ELR (cell line): ENCODE results near the gene DALRD3.
A peak's percentile ranks its signal among the peaks of the same experiment; 100 is the strongest.
"Not testable (repeated sequence)": the region's sequence is repeated elsewhere in the genome, so short reads cannot be mapped to it uniquely, and the experiment has no call there.

ENCODE experiments used
- DNase-seq: peaks from one replicate; pipeline ENCODE4 v3.0.0-alpha.2; 2015; ENCODE audit warnings: low read depth

The DALRD3 gene

DNA sequence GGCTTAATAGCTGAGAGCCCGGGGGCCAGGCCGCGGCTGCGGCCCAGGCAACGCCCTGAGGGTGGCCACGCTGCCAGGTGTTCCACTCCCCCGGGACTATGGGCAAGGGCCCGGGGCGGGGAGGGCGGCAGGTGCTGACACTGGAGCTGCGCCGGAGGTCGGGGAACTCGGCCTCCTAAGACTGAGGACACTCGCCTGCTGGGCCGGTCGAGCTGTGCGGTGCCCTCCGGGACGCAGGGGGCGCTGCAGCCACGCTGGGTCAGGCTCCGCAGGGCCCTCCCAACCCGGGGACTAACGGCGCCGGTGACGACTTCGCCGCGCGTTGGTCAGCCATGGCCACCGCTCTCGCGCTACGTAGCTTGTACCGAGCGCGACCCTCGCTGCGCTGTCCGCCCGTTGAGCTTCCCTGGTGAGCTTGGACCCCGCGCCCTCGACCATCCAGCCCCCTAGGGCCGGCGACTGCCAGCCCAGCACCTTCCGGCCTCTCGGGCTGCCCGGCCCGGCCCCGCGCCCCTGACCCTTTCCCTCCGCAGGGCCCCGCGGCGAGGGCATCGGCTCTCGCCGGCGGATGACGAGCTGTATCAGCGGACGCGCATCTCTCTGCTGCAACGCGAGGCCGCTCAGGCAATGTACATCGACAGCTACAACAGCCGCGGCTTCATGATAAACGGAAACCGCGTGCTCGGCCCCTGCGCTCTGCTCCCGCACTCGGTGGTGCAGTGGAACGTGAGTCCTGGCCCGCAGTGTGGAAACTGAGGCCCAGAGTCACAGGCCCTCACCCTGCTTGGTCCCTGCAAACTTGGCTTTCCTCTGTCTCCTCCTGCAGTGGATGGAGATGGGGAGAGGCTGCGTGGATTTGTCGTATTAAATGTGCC lies 3.7 kb upstream of the DALRD3 start, which contains the start of gene NDUFAF3:
NDUFAF3 (plus strand) TSS at position 309 of the 875 bp plus-strand sequence; CDS start at position 333, 24 bp downstream.
- DNase-seq = peak; percentile 92

DNA sequence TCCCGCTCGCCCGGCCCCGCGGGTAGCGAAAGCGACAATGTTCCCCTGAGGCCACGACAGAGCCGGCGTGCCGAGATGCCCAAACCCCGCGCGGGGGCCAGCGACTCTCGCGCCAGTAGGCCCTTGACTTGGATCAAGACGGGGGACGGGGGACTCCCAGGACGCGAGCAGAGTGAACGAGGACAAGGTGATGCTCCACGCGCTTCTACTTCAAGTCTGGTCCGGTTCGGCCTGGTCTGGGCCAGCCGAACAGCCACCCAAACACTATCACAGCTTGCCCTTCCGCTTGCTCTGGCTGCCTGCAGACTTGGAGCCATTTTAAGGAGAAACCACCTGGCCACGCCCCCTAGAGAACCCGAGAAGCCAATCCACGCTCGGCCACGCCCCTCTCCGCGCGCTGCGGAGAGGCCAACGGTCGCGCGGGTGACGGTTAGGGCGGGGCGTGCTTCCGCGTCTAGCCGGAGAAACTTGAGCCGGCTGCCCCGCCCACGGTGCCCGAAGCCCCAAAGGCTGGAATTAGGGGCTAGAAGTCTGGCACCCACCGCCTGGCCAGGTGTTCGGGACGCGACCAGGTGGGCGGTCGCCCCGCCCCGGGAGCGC lies 2.9 kb upstream of the DALRD3 start:
- peak; percentile 98 for DNase-seq

DNA sequence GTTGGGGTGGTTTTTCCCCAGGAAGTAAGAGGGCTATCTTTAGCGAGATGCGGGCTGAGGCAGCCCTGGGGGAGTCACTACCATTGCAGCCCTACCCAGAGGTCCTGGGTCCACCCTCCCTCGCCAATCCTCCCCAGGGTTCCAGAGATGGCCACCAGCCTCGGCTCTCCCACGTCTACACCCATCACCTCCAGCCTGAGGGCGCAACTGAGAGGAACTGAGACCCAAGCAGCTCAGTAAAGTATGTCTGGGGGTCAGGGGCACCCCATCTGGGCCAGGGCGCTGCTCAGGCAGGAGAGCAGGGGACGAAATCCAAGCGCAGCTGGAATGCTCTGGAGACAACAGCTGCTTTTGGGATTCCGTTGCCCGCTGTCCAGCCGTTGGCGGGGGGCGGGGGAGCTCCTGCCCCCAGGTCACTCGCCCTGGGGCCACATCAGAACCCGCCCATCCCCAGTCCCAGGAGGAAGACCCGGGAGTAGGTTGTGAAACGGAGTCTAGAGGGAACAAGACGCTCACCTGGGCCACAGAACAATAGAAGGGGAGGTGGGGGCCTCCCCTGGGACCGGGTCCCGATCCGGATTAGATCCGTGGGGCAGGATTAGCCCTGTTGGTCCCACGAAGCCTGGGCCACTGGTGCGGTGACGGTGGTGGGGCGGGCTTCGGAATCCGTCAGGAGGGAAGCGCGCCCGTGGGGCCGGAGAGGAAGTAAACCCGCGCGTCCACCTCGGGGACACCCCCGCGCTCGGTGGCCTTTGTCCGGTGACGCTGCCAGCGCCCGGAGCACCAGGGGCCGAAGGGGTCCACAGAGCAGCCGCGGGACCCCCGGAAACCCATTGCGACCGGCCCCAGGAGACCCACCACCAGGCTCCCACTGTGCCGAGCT lies 2.2 kb upstream of the DALRD3 start:
- peak; percentile 40 for DNase-seq

DNA sequence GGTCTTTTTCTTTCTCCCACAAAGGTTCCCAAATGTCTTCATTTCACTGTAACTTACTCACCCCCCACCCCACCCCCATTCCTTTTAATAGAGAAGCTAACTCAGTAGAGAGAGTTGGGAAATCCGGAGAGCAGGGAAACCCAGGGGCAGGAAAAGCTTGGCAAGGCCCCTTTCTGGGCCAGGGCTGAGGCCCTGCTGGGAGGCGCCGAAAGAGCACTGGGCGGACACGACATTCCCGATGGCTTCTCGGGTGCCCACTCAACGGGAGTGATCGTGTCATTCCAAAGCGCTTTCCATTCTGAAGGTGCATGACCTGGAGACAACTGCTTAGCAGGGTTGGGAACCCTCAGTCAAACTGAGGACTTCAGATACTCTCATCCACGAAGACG lies 1.6 kb upstream of the DALRD3 start:
- no peak for DNase-seq

DNA sequence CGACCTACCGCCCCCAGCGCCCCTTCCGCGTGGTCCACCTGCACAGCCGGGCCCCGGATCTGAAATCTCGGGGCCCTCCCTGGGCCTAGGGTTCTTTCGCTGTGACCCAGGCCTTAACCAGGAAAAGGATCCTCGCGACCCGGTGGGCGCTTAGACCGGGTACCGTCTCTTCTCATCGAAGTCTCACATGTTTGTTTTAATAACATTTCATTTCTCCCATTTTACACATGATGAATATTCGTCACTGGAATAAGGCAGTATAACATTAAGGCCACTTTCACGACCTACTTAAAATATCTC lies 277 bp upstream of the DALRD3 start:
- DNase-seq = peak; percentile 28

DNA sequence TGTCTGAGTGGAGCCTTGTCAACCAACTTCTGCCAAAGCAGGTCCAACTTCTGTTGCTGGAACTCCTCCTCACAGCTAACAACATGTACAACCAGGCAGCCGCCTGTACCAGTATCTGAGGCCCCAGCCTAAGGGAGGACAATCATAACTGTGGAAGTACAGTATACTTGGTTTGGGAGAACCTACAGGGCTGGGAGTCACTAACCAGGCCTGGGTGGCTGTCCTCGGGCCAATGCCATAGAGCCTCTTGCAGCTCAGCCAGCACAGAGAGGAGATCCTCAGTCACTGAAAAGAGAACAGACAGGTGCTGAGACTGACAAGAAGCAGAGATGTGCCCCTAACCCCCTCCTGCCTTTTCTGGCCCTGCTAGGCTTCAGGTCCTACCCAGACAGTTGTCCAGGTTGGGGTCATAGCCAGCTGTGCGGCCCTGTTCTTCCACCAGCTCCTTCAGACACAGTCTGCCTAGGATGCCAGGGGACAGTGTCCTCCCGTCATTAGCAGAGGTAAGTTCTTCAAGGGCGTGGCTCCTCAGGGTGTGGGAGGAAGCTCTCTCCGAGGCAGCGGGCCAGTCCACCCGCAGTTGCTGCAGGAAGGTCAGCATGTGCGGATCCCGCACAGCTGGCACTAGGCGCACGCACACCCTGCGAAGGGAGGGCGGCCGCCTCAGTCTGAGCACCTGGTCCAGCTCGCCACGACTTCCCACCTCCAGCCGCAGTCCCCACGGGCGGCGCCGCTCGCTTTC lies 980 bp downstream of the DALRD3 start:
- peak; percentile 28 for DNase-seq

DNA sequence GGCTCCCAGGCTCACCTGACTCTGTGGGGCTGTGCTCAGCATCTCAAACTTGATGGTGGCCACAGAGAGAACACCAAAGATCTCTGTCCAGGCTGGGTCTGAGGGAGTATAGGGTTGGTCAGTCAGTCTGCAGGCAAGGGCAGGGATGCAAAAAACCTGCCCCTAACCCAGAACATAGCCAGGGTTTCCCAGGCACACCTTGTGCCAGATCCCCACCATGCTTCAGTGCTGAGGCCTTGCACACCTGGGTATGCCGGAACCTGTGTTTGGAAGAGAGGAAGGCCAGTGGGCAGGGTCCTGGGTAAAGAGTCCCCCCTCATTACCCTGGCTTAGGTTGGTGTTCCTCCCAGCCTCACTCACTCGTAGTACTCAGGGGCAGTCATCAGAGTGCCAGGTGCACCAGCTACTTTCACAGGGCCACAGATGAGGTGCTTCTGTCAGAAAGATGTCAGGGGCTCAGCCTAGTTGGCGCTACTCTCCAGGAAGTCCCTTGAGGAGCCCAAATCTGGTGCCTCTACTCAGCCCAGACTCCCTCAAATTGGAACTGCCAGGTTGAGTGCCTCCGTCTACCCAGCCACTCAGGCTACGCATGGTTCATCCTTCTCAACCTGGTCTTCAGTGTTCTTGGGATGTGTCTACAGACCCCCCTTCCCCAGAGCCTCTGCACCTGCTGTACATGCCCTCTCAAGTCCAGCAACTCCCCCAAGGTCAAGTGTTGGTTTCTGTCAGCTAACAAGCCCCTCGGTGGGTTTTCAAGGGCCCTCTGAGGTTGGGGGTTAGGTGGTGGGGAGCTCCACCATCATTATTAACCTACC lies 1.8 kb downstream of the DALRD3 start:
- DNase-seq = no peak

DNA sequence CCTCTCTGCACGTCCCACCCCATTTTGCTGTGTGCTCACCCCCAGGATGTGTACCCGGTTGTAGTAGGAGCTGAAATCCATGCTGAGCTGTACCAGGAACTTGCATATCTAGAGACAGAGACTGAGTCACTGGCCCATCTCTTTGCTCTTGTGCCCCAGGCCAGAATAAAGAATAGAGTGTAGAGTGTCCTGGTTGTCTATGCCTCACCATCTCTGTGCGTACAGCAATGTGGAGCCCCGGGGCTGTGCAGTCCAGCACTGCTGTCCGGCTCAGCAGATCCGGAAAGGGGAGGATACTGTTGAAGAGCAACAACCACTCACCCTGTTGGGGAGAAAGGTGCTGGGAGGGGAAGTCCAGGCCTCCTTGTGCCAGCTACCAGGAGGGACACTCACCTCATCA lies 2.6 kb downstream of the DALRD3 start:
- DNase-seq = peak; percentile 57

DNA sequence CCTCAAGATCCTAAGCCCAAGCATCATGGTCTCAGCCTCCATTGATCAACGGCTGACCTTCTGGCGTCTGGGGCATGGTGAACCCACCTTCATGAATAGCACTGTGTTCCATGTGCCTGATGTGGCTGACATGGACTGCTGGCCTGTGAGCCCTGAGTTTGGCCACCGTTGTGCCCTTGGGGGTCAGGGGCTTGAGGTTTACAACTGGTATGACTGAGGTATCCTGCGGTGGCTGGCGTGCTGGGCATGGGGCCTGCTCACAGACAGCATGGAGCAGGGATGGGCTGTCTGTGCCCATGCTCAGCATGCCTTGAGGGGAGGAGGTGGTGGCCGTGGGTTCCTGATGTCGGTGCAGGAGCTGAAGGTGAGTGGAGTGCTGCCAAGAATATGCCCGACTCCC lies 3.3 kb downstream of the DALRD3 start:
- no peak for DNase-seq

DNA sequence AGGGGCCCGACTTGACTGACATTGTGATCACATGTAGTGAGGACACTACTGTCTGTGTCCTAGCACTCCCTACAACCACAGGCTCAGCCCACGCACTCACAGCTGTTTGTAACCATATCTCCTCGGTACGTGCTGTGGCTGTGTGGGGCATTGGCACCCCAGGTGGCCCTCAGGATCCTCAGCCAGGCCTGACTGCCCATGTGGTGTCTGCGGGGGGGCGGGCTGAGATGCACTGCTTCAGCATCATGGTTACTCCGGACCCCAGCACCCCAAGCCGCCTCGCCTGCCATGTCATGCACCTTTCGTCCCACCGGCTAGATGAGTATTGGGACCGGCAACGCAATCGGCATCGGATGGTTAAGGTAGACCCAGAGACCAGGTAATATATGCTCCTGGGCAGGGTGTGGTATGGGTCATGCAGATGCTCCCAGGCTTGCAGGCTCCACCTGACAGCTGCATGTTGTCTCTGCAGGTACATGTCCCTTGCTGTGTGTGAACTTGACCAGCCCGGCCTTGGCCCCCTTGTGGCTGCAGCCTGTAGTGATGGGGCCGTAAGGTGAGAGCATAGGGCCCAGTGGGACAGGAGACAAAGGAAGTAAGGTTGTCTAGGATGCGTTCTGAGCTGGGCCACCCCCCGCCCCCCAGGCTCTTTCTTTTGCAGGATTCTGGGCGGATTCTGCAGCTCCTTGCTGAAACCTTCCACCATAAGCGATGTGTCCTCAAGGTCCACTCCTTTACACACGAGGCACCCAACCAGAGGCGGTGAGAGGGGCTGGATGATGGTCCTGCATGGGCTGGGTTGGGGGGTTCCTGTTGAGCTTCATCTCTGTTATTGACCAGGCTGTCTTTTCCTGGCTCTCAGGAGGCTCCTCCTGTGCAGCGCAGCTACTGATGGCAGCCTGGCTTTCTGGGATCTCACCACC lies 4.4 kb downstream of the DALRD3 start:
- peak; percentile 60 for DNase-seq

DNA sequence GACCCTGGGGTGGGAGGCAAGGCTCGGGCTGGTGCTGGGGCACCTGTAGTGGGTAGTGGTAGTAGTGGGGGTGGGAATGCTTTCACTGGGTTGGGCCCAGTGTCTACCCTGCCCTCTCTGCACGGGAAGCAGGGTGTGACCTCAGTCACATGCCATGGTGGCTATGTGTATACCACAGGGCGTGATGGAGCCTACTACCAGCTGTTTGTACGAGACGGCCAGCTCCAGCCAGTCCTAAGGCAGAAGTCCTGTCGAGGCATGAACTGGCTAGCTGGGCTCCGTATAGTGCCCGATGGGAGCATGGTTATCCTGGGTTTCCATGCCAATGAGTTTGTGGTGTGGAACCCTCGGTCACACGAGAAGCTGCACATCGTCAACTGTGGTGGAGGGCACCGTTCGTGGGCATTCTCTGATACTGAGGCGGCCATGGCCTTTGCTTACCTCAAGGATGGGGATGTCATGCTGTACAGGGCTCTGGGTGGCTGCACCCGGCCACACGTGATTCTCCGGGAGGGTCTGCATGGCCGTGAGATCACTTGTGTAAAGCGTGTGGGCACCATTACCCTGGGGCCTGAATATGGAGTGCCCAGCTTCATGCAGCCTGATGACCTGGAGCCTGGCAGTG lies 5.2 kb downstream of the DALRD3 start:
- DNase-seq = no peak

DNA sequence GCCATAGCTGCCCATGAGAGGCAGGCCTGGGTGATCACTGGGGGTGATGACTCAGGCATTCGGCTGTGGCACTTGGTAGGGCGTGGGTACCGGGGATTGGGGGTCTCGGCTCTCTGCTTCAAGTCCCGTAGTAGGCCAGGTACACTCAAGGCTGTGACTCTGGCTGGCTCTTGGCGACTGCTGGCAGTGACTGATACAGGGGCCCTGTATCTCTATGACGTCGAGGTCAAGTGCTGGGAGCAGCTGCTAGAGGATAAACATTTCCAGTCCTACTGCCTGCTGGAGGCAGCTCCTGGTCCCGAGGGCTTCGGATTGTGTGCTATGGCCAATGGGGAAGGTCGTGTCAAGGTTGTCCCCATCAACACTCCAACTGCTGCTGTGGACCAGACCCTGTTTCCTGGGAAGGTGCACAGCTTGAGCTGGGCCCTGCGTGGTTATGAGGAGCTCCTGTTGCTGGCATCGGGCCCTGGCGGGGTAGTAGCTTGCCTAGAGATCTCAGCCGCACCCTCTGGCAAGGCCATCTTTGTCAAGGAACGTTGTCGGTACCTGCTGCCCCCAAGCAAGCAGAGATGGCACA lies 5.9 kb downstream of the DALRD3 start:
- no peak for DNase-seq

DNA sequence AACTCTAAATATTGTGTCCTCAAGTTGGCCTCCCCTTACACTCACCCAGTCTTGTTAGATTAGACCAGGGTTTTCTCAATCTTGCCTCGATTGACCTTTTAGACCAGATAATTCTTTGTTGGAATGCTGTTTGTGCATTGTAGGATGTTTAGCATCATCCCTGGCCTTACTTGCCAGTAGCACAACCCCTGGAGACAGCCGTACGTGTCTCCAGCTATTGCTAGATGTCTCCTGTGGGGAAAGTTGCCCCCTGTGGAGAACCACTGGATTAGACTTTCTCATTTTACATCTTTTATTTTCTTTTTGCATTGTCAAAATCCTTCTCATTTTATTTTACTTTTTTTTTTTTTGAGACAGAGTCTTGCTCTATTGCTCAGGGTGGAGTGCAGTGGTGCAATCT lies 9.0 kb downstream of the DALRD3 start:
- no peak for DNase-seq

DNA sequence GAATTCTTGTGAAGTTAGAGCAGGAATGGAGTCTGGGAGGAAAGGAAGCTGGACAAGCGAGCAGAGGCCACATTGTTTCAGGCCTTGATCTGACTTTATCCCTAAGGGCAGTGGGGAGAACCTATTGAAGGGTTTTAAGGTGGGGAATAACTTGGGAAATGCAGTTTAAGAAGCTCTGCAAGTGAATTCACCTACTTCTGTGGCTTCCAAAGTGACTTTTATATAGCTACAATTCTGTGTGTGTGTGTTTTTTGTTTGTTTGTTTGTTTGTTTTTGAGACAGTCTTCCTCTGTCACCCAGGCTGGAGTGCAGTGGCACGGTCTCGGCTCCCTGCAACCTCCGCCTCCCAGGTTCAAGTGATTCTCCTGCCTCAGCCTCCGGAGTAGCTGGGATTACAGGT lies 9.8 kb downstream of the DALRD3 start:
- DNase-seq = not testable (repeated sequence)

DNA sequence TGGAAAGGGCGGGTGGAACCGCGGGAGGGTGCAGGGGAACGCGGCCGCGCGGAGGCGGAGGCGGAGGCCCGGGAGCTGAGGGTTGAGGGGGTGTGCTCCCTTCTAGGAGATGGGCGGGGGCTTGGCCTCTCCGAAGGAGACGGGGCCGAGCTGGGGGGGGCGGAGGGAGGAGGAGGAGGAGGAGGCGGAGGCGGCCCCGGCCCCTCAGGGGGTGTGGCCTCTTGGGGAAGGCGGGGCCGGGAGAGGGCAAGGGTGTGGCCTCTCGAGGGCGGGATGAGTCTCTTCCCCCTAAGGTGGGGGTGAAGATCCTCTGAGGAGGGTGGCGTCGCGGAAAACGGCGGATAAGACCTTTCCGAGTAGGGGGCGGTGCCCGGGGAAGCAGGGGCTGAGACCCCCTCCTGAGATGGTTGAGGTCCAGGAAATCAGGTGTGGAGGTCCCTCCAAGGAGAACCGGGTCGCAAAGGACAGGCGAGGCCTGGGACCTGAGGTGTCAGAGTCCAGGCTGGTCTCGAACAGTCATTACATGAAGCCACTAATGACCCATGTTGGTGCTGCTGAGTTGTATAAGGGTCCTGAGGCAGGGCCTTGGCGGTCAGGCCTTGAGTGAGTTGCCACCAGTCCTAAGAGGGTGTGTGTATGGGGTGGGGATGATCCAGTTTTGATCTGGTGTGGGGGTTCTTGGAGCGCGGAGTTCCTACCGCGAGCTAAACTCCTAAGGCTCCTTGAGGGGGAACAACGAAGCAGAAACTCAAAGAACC lies 10.4 kb downstream of the DALRD3 start:
- peak; percentile 92 for DNase-seq

DNA sequence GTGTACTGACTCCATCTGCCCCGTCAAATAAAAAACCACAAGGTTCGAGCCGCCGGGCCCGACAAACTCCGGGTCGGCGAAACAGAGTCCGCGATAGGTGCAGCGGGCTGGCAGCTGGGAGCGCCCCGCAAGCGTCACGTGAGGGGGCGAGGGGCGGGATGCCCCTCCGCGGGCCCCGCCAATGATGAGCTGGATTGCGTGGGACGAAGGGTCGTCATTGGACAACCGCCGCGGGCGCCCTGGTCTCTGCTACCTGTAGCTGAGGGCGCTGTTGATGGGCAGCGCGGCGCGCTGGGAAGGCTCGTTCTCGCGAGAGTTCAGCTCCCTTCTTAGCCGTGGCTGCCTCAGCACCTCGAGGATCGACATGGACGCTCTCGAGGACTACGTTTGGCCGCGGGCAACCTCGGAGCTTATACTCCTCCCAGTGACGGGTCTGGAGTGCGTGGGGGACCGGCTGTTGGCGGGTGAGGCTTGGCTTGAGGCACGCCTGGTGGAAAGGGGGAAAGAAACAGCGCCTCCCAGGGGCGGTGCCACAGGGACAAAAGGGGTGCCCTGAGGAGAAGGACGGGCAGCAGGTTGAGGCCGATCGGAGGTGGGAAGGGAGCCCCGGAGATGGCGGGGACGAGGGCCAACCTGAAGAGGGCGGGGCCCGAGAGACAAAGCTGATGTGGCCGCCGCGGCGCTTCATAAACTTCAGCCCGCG lies 11.2 kb downstream of the DALRD3 start, which contains the start of gene WDR6:
WDR6 (plus strand) TSS at position 324 of the 703 bp plus-strand sequence; CDS start at position 365, 41 bp downstream.
- DNase-seq = peak; percentile 98

DNA sequence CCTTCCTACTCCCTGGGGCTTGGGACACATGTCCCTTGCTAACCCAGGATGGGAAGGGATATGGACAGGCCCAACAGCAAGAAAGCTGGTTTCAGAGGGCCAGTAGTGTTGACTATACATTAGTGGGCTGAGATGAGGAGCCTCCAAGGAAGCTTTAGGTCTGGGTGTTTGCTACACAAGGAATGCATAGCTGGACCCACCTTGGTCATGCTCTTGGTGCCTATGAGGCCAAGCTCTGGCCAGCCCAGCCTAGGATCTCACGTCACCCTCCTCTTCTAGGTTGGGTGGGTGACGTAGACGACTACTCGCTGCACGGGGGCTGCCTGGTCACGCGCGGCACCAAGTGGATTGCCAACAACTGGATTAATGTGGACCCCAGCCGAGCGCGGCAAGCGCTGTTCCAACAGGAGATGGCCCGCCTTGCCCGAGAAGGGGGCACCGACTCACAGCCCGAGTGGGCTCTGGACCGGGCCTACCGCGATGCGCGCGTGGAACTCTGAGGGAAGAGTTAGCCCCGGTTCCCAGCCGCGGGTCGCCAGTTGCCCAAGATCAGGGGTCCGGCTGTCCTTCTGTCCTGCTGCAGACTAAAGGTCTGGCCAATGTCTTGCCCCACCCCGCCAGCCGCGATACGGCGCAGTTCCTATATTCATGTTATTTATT lies 11.8 kb downstream of the DALRD3 start:
- DNase-seq = peak; percentile 55
